Smooth muscle cell (in vitro differentiated cells): ENCODE data around the gene SNUPN. TPM values are rescaled to one million over a fixed set of nuclear protein-coding genes. Genes with fewer than 3 reads are reported as not detected.

Experiments
- DNase-seq: peaks from one replicate; lab custom pipeline; 2025; ENCODE audit not compliant: unreplicated experiment; lab: John Stamatoyannopoulos, UW
- H2AFZ ChIP-seq: fragments of 200-600 bp; sonication (generic); 2 replicates; pipeline ENCODE4 v1.6.0; 2016; ENCODE audit warnings: antibody characterized with exemption, low read depth, mild to moderate bottlenecking
- H3F3A ChIP-seq: fragments of 200-600 bp; sonication (generic); 2 replicates; pipeline ENCODE4 v1.6.0; 2017; ENCODE audit warnings: antibody characterized with exemption, low read depth
- H3K27ac ChIP-seq: fragments of 200-600 bp; sonication (generic); 2 replicates; pipeline ENCODE4 v1.5.1; 2016; ENCODE audit warnings: low read depth, mild to moderate bottlenecking
- H3K27me3 ChIP-seq: fragments of 200-600 bp; sonication (generic); 2 replicates; pipeline ENCODE4 v1.6.1; 2016; ENCODE audit warnings: low read depth, mild to moderate bottlenecking
- H3K36me3 ChIP-seq: fragments of 200-600 bp; sonication (generic); 2 replicates; pipeline ENCODE4 v1.5.1; 2016; ENCODE audit warnings: low read depth
- H3K4me1 ChIP-seq: fragments of 200-600 bp; sonication (generic); 2 replicates; pipeline ENCODE4 v1.5.1; 2016; ENCODE audit warnings: low read depth
- H3K4me2 ChIP-seq: fragments of 200-600 bp; sonication (generic); 2 replicates; pipeline ENCODE4 v1.6.0; 2016; ENCODE audit warnings: mild to moderate bottlenecking
- H3K4me3 ChIP-seq: fragments of 200-600 bp; sonication (generic); 2 replicates; pipeline ENCODE4 v1.5.1; 2016; ENCODE audit warnings: mild to moderate bottlenecking
- H3K79me2 ChIP-seq: fragments of 200-600 bp; sonication (generic); 2 replicates; pipeline ENCODE4 v1.6.0; 2016; ENCODE audit warnings: low read depth, mild to moderate bottlenecking
- H3K9ac ChIP-seq: fragments of 200-600 bp; sonication (generic); 2 replicates; pipeline ENCODE4 v1.6.0; 2016; ENCODE audit warnings: low read depth
- H3K9me3 ChIP-seq: fragments of 200-600 bp; sonication (generic); replicated peaks from 2 replicates; pipeline ENCODE4 v1.5.1; 2016; ENCODE audit warnings: low read depth
- H4K20me1 ChIP-seq: fragments of 200-600 bp; sonication (generic); 2 replicates; pipeline ENCODE4 v1.6.0; 2016; ENCODE audit warnings: low read depth
- WGBS: methylation state at CpG from one replicate; pipeline ENCODE4 v1.1.7; 2016; ENCODE audit warnings: low lambda C conversion rate; 5-methylcytosine and 5-hydroxymethylcytosine counted together
- polyA plus RNA-seq: library from polyadenylated mRNA; unstranded; fragments of >200 nt; fragmentation: Nextera tagmentation; extraction: Ambion mirVana; gene quantifications from 2 replicates; pipeline ENCODE4 v1.2.1, GENCODE V29; 2016
- total RNA-seq: library from RNA; depleted of rRNA; stranded (reverse); fragments of >200 nt; gene quantifications from 2 replicates; pipeline ENCODE4 v1.2.3, GENCODE V29; 2014
- TF ChIP-seq, protein P1 (sequence below): fragments of 200-600 bp; sonication (generic); IDR thresholded peaks from 2 replicates; pipeline ENCODE4 v1.5.1; 2017; ENCODE audit warnings: borderline replicate concordance, mild to moderate bottlenecking, antibody characterized with exemption; ENCODE audit not compliant: insufficient read depth, poor library complexity, severe bottlenecking

The SNUPN gene
- total and polyA plus RNA-seq, 2 experiments from 2014 or later = 15.2 to 24.0 TPM

DNA sequence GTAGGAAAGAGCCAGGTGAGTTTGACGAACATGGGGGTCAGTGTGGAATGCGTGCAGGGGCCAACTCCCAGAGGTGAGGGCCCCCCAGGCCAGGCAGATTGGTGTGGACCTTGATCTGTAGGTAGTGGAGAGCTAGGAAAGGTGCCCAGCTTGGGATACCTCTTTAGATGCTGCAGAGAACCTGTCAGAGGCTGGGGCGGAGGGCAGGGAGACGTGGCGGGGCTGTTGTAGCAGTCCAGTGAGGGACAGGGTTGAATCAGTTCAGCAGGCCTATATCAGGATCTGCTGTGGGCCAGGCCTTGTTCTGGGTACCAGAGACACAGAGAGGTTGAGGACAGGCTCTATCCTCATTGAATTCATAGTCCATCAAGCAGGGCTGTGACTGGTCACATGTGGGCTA is 30.8 kb upstream of the SNUPN start:
- no peaks in the 10 kb centered on the region for H3K27me3 ChIP-seq
- 99% methylated on average over 5 of the region's 5 CpGs for WGBS
- no peaks in the 10 kb centered on the region for H3K36me3 ChIP-seq
- no peak for DNase-seq
- H3K4me2 ChIP-seq = no peak overlapping the region
- H3K4me1 ChIP-seq = peaks cover 22% of the 10 kb centered on the region
- TF ChIP-seq, protein P1, sequence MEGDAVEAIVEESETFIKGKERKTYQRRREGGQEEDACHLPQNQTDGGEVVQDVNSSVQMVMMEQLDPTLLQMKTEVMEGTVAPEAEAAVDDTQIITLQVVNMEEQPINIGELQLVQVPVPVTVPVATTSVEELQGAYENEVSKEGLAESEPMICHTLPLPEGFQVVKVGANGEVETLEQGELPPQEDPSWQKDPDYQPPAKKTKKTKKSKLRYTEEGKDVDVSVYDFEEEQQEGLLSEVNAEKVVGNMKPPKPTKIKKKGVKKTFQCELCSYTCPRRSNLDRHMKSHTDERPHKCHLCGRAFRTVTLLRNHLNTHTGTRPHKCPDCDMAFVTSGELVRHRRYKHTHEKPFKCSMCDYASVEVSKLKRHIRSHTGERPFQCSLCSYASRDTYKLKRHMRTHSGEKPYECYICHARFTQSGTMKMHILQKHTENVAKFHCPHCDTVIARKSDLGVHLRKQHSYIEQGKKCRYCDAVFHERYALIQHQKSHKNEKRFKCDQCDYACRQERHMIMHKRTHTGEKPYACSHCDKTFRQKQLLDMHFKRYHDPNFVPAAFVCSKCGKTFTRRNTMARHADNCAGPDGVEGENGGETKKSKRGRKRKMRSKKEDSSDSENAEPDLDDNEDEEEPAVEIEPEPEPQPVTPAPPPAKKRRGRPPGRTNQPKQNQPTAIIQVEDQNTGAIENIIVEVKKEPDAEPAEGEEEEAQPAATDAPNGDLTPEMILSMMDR = no peak
- H3K79me2 ChIP-seq = peaks cover 49% of the 10 kb centered on the region
- peaks cover 72% of the 10 kb centered on the region for H4K20me1 ChIP-seq
- H3K27ac ChIP-seq = no peak overlapping the region
- H3K9ac ChIP-seq = no peak overlapping the region
- peaks cover 8% of the 10 kb centered on the region for H3F3A ChIP-seq
- no peaks in the 10 kb centered on the region for H3K9me3 ChIP-seq
- H3K4me3 ChIP-seq = no peak overlapping the region
- H2AFZ ChIP-seq = no peak overlapping the region

DNA sequence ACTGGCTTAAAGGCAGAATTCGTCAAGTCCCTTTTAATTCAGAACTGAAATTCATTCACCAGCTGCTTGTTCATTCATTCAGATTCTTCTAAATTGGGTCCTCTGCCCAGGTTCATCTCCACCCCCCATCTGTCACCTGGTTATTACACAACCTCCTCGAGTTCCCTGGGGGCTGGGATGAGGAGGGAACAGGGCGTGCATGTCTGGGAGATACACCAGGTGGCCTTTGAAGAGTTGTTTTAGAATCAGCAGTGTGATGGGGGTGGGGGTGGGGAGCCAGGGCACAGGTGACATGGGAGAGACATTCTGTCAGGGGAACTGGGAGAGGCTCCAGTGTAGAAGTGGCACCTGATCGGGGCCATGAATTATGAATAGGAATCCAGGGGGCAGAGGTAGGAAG is 30.4 kb upstream of the SNUPN start:
- TF ChIP-seq, protein P1 = no peak
- H3K36me3 ChIP-seq = no peaks in the 10 kb centered on the region
- peaks cover 8% of the 10 kb centered on the region for H3F3A ChIP-seq
- no peak overlapping the region for H3K4me3 ChIP-seq
- H3K9me3 ChIP-seq = no peaks in the 10 kb centered on the region
- H2AFZ ChIP-seq = no peak overlapping the region
- peaks cover 53% of the 10 kb centered on the region for H3K79me2 ChIP-seq
- WGBS = 90% methylated on average over 4 of the region's 4 CpGs
- peaks cover 76% of the 10 kb centered on the region for H4K20me1 ChIP-seq
- no peak for DNase-seq
- H3K4me2 ChIP-seq = no peak overlapping the region
- H3K9ac ChIP-seq = no peak overlapping the region
- no peaks in the 10 kb centered on the region for H3K27me3 ChIP-seq
- no peak overlapping the region for H3K27ac ChIP-seq
- peaks cover 26% of the 10 kb centered on the region for H3K4me1 ChIP-seq

DNA sequence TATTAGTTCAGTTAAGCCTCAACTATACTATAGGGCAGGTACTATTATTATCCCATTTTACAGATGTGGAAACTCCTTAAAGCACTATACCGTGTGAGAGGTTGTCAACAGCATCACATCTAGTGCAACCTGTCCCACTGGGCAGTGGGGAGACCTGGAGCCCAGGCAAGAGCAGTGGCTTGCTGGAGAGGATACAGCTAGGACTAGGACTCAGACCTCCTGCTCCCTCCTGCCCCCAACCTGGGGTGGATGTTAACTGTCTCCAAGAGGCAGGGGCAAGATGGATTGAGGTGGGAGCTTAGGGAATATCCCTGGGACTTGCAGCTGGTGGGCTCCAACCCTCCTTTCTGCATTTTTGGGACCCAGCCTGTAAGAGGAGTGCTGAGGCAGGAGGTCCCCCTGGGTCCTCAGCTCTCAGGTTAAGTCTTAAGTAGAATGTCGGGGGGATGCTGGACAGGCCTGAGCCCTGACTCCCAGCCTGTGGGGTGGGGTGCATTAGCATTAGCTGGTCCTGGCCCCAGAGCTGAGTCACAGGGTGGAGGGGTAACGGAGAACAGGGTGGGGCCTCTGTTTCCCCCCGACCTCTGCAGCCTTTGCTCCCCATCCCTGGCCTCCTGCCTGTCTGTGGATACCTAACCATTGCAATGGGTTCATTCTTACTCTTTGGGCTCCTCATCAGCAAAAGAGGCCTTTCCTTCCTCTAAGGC is 28.8 kb upstream of the SNUPN start:
- H3K4me1 ChIP-seq = peaks cover 33% of the 10 kb centered on the region
- no peak overlapping the region for H3K4me2 ChIP-seq
- no peaks in the 10 kb centered on the region for H3K36me3 ChIP-seq

More for the DNA sequence above, 28.8 kb upstream of the SNUPN start:
- Histone ChIP-seq H2AFZ (no peak overlapping the region), H4K20me1 (peaks cover 92% of the 10 kb centered on the region), H3K9me3 (no peaks in the 10 kb centered on the region), H3K4me3 (no peak overlapping the region), H3K9ac (no peak overlapping the region), H3F3A (no peaks in the 10 kb centered on the region), H3K27ac (no peak overlapping the region), H3K79me2 (peaks cover 69% of the 10 kb centered on the region), H3K27me3 (no peaks in the 10 kb centered on the region)
- no peak for DNase-seq
- TF ChIP-seq, protein P1 = no peak
- WGBS = 96% methylated on average over 4 of the region's 4 CpGs
